Measurements from ENCODE around the gene LRP3. TPM values are rescaled to one million over a fixed set of nuclear protein-coding genes. Genes with fewer than 3 reads are reported as not detected.
"Not testable (repeated sequence)": the region's sequence is repeated elsewhere in the genome, so short reads cannot be mapped to it uniquely, and the experiment has no call there.

LRP3 gene
- polyA plus RNA-seq, 3 donors, result 1.4 to 11.9 (median 4.1) TPM

GRCh38 chr19:33152176-33152575, 42.0 kb upstream of the LRP3 start:
- peak in 1 of 3 donors; percentile 80 for DNase-seq
- H3K79me2 ChIP-seq (ENCODE audit: insufficient read depth, low read length), result no peaks in the 10 kb centered on the region
- no peak overlapping the region for H3K9ac ChIP-seq (ENCODE audit: insufficient read depth, low read length, poor library complexity, severe bottlenecking)
- no peaks in the 10 kb centered on the region for H4K20me1 ChIP-seq (ENCODE audit: insufficient read depth, low read length)
- H3K9me3 ChIP-seq (replicated peaks in 1 of 2; ENCODE audit: control insufficient read depth in 1 of 2, insufficient read depth in 1 of 2, low read length in 2 of 2), result no peaks in the 10 kb centered on the region
- H3K4me3 ChIP-seq (replicated peaks in 1 of 3; ENCODE audit: low read depth in 2 of 3, low read length in 3 of 3), result no peak overlapping the region
- Mint-ChIP-seq H3K4me1 (no peaks in the 10 kb centered on the region), H3K27ac (peak overlapping the region in 5 of 7 donors; percentile 70 to 90 (median 84)), H3K9me3 (no peaks in the 10 kb centered on the region), H3K36me3 (no peaks in the 10 kb centered on the region), H3K27me3 (ENCODE audit: low read depth in 3 of 3) (peaks cover 0 to 3% (median 0%) of the 10 kb centered on the region in 3 donors), H3K4me3 (no peak overlapping the region)
- no CpG with 5 or more reads among the region's 2 CpGs for WGBS (ENCODE audit: insufficient coverage)
- H3K4me2 ChIP-seq (replicated peaks; ENCODE audit: extremely low read depth, low read length, poor library complexity, severe bottlenecking), result peak overlapping the region; percentile 31
- H3K36me3 ChIP-seq (replicated peaks in 1 of 2; ENCODE audit: control insufficient read depth in 1 of 2, insufficient read depth in 2 of 2, low read length in 2 of 2), result no peaks in the 10 kb centered on the region
- TF ChIP-seq CTCF (IDR thresholded peaks at IDR 0.05), result no peak
- no peak overlapping the region for H2AFZ ChIP-seq (ENCODE audit: insufficient read depth, low read depth, low read length, poor library complexity, severe bottlenecking)
- peaks cover 0 to 34% of the 10 kb centered on the region in 2 donors for H3K4me1 ChIP-seq (ENCODE audit: control insufficient read depth in 1 of 2, insufficient read depth in 2 of 2, low read length in 2 of 2)
- H3K27ac ChIP-seq (ENCODE audit: low read depth in 1 of 2, low read length in 2 of 2), result peak overlapping the region in 1 of 2 donors; percentile 48
- intact Hi-C loops (cut with micrococcal nuclease), result no loop called here
- no peaks in the 10 kb centered on the region for H3K27me3 ChIP-seq (ENCODE audit: control insufficient read depth in 2 of 2, insufficient read depth in 2 of 2, low read length in 2 of 2)

GRCh38 chr19:33152625-33153024, 41.5 kb upstream of the LRP3 start:
- no CpG with 5 or more reads among the region's 4 CpGs for WGBS (ENCODE audit: insufficient coverage)
- H3K4me1 Mint-ChIP-seq; H3K79me2 ChIP-seq (ENCODE audit: insufficient read depth, low read length); H3K9me3 ChIP-seq (replicated peaks in 1 of 2; ENCODE audit: control insufficient read depth in 1 of 2, insufficient read depth in 1 of 2, low read length in 2 of 2); H3K36me3 ChIP-seq (replicated peaks in 1 of 2; ENCODE audit: control insufficient read depth in 1 of 2, insufficient read depth in 2 of 2, low read length in 2 of 2); H3K27me3 Mint-ChIP-seq (ENCODE audit: low read depth in 3 of 3); H3K9me3 Mint-ChIP-seq; DNase-seq; H3K9ac ChIP-seq (ENCODE audit: insufficient read depth, low read length, poor library complexity, severe bottlenecking); H3K27me3 ChIP-seq (ENCODE audit: control insufficient read depth in 2 of 2, insufficient read depth in 2 of 2, low read length in 2 of 2); H3K36me3 Mint-ChIP-seq; intact Hi-C loops (cut with micrococcal nuclease); H2AFZ ChIP-seq (ENCODE audit: insufficient read depth, low read depth, low read length, poor library complexity, severe bottlenecking); H4K20me1 ChIP-seq (ENCODE audit: insufficient read depth, low read length); H3K4me3 Mint-ChIP-seq; H3K4me3 ChIP-seq (replicated peaks in 1 of 3; ENCODE audit: low read depth in 2 of 3, low read length in 3 of 3): not testable (repeated sequence)
- Histone ChIP-seq H3K4me1 (ENCODE audit: control insufficient read depth in 1 of 2, insufficient read depth in 2 of 2, low read length in 2 of 2) (peaks cover 0 to 35% of the 10 kb centered on the region in 2 donors), H3K4me2 (replicated peaks; ENCODE audit: extremely low read depth, low read length, poor library complexity, severe bottlenecking) (peak overlapping the region; percentile 31), H3K27ac (ENCODE audit: low read depth in 1 of 2, low read length in 2 of 2) (peak overlapping the region in 1 of 2 donors; percentile 48)
- peak overlapping the region in 5 of 7 donors; percentile 70 to 90 (median 84) for H3K27ac Mint-ChIP-seq

GRCh38 chr19:33154313-33154712, 39.8 kb upstream of the LRP3 start:
- H3K9ac ChIP-seq (ENCODE audit: insufficient read depth, low read length, poor library complexity, severe bottlenecking); H3K9me3 ChIP-seq (replicated peaks in 1 of 2; ENCODE audit: control insufficient read depth in 1 of 2, insufficient read depth in 1 of 2, low read length in 2 of 2); H3K4me3 Mint-ChIP-seq; H3K4me3 ChIP-seq (replicated peaks in 1 of 3; ENCODE audit: low read depth in 2 of 3, low read length in 3 of 3); DNase-seq; H3K36me3 Mint-ChIP-seq; H3K36me3 ChIP-seq (replicated peaks in 1 of 2; ENCODE audit: control insufficient read depth in 1 of 2, insufficient read depth in 2 of 2, low read length in 2 of 2); H3K27me3 Mint-ChIP-seq (ENCODE audit: low read depth in 3 of 3); H3K4me1 Mint-ChIP-seq; H2AFZ ChIP-seq (ENCODE audit: insufficient read depth, low read depth, low read length, poor library complexity, severe bottlenecking); H3K27ac Mint-ChIP-seq; H4K20me1 ChIP-seq (ENCODE audit: insufficient read depth, low read length); H3K9me3 Mint-ChIP-seq; H3K27ac ChIP-seq (ENCODE audit: low read depth in 1 of 2, low read length in 2 of 2); H3K4me2 ChIP-seq (replicated peaks; ENCODE audit: extremely low read depth, low read length, poor library complexity, severe bottlenecking); H3K79me2 ChIP-seq (ENCODE audit: insufficient read depth, low read length); intact Hi-C loops (cut with micrococcal nuclease); H3K27me3 ChIP-seq (ENCODE audit: control insufficient read depth in 2 of 2, insufficient read depth in 2 of 2, low read length in 2 of 2): not testable (repeated sequence)
- 80% methylated on average over 1 of the region's 6 CpGs for WGBS (ENCODE audit: insufficient coverage)
- H3K4me1 ChIP-seq (ENCODE audit: control insufficient read depth in 1 of 2, insufficient read depth in 2 of 2, low read length in 2 of 2), result peaks cover 3 to 48% of the 10 kb centered on the region in 2 donors

Measured in CD14-positive monocyte (primary cell).